HFFc6 (cell line): ENCODE data around the gene TIGD1. TPM values are rescaled to one million over a fixed set of nuclear protein-coding genes. Genes with fewer than 3 reads are reported as not detected.

Source experiments
- DNase-seq: peaks from one replicate; pipeline ENCODE4 v3.0.0-alpha.2; 2018
- H3K27ac Mint-ChIP-seq: 2 replicates; pipeline ENCODE4 v1.8.0; 2020; ENCODE audit warnings: mild to moderate bottlenecking, mixed read lengths
- H3K27me3 Mint-ChIP-seq: 2 replicates; pipeline ENCODE4 v1.8.0; 2021; ENCODE audit warnings: mild to moderate bottlenecking, moderate library complexity, mixed read lengths; ENCODE audit not compliant: insufficient read depth
- H3K36me3 Mint-ChIP-seq: 2 replicates; pipeline ENCODE4 v1.8.0; 2021; ENCODE audit warnings: low read depth, mixed read lengths
- H3K4me1 Mint-ChIP-seq: 2 replicates; pipeline ENCODE4 v1.8.0; 2020; ENCODE audit warnings: low read depth, mixed read lengths
- H3K4me3 Mint-ChIP-seq: 2 replicates; pipeline ENCODE4 v1.8.0; 2020; ENCODE audit warnings: mild to moderate bottlenecking, moderate library complexity, mixed read lengths
- H3K9me3 Mint-ChIP-seq: 2 replicates; pipeline ENCODE4 v1.8.0; 2020; ENCODE audit warnings: mild to moderate bottlenecking, mixed read lengths
- total RNA-seq, 6 experiments: library from RNA; stranded (reverse); fragmentation: NEBNext Ultra II Directional; extraction: Animal tissue kit (Norgen Biotek cat#: 25700); gene quantifications; 2 replicates in 1 of 6; 3 replicates in 5 of 6; pipeline ENCODE4 v1.2.3, GENCODE V29; 2021
- TF ChIP-seq, protein P1 (sequence below): fragments of 200-600 bp; sonication (generic); IDR thresholded peaks from 2 replicates; pipeline ENCODE4 v1.5.0; 2021; ENCODE audit warnings: antibody characterized with exemption, mild to moderate bottlenecking

The TIGD1 gene
- total RNA-seq, 6 experiments from 2014 or later = 2.9 to 3.7 (median 3.1) TPM

DNA sequence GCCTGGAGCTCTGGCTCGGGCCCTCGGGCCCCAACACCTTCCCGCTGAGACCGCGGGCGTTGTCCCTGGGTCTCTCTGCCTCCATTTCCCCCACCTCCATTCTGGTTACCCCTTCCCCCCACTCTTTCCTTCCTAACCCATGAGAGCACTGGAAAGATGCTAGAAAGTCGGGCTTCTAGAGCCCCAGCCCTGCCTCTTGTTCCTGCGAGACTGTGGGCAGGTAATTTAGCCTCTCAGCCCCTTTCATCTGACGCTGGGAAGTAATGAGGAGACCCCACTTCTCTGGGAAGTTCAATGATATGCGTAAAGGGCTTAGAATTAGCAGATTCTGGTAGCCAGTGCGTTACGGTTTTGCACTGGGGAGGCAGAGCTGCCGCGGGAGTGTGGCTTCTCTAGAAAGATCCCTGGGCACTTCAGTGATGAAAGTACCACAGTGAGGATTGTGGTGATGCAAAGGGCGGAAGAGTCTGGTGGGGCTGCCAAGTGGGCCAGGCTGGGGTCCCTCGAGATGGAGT is 46.5 kb downstream of the TIGD1 start:
- H3K27ac Mint-ChIP-seq = no peak overlapping the region
- H3K4me3 Mint-ChIP-seq = no peak overlapping the region
- H3K36me3 Mint-ChIP-seq = no peaks in the 10 kb centered on the region
- H3K9me3 Mint-ChIP-seq = no peaks in the 10 kb centered on the region
- peaks cover 52% of the 10 kb centered on the region for H3K27me3 Mint-ChIP-seq
- no peak for DNase-seq
- TF ChIP-seq, protein P1, sequence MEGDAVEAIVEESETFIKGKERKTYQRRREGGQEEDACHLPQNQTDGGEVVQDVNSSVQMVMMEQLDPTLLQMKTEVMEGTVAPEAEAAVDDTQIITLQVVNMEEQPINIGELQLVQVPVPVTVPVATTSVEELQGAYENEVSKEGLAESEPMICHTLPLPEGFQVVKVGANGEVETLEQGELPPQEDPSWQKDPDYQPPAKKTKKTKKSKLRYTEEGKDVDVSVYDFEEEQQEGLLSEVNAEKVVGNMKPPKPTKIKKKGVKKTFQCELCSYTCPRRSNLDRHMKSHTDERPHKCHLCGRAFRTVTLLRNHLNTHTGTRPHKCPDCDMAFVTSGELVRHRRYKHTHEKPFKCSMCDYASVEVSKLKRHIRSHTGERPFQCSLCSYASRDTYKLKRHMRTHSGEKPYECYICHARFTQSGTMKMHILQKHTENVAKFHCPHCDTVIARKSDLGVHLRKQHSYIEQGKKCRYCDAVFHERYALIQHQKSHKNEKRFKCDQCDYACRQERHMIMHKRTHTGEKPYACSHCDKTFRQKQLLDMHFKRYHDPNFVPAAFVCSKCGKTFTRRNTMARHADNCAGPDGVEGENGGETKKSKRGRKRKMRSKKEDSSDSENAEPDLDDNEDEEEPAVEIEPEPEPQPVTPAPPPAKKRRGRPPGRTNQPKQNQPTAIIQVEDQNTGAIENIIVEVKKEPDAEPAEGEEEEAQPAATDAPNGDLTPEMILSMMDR = no peak
- no peaks in the 10 kb centered on the region for H3K4me1 Mint-ChIP-seq

DNA sequence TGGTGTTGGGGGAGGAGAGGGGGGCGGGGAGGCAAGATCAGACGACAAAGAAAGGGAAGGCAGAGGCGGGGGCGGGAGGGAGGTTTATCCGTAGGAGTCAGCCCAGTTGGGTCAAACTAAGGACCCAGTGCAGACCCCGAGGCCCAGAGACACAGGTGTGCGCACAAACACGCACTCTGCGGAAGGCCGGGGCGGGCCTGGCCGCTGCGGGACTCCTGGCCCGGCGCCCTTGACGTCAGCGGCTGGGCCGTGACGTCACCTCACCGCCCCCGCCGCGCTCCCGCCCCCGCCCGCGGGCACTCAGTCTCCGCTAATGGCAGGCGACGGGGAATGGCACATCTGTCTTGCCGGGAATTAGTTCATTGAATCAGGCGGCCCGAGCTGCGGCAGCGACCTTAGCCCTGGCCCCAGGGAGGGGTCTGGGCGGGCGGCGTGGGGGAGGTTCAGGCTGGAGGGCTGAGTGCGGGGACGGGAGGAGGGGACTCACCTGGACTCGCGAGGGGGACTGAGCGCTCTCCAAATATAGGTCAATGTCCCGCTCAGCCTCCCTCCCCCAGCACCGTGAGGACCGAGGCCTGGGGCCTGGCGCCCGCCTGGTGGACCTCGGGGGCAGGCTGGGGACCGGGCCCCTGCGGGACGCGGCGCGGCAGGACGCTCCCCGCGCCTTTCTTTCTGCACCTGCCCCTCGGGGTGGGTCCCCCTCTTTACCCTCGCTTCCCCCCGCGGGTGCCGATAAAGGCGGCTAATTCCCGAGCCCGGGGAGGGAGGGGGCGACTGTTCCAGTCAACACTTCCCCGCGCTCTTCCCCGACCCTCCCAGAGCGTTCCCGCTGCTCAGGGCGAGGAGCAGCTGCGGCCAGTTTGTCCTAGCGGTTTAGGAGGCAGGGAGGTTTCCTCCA is 47.2 kb downstream of the TIGD1 start:
- Mint-ChIP-seq H3K4me3 (no peak overlapping the region), H3K9me3 (no peaks in the 10 kb centered on the region), H3K27ac (no peak overlapping the region), H3K36me3 (no peaks in the 10 kb centered on the region), H3K4me1 (no peaks in the 10 kb centered on the region), H3K27me3 (peaks cover 57% of the 10 kb centered on the region)
- DNase-seq = no peak
- TF ChIP-seq, protein P1 = no peak

DNA sequence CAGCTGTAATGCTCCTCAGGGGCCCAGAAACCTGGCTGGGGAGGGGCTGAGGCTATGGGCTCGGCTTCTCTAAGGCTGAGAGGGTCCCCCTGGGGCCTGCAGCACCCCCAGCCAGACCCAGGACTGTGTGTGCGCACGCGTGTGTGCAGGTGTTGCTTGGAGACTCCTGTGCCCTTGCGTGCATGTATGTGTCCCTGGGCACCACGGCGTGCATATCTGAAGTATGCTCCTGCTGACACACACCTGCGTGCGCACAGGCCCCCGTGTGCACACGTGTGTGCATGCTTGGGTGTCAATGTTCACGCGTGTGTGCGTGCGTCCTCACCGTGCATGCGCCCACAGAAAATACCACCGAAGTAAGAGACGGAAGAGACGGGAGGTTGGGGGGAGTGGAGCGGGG is 47.8 kb downstream of the TIGD1 start:
- Mint-ChIP-seq H3K9me3 (no peaks in the 10 kb centered on the region), H3K27ac (no peak overlapping the region), H3K36me3 (no peaks in the 10 kb centered on the region), H3K4me1 (no peaks in the 10 kb centered on the region), H3K4me3 (no peak overlapping the region), H3K27me3 (peaks cover 59% of the 10 kb centered on the region)
- DNase-seq = no peak
- TF ChIP-seq, protein P1 = no peak

DNA sequence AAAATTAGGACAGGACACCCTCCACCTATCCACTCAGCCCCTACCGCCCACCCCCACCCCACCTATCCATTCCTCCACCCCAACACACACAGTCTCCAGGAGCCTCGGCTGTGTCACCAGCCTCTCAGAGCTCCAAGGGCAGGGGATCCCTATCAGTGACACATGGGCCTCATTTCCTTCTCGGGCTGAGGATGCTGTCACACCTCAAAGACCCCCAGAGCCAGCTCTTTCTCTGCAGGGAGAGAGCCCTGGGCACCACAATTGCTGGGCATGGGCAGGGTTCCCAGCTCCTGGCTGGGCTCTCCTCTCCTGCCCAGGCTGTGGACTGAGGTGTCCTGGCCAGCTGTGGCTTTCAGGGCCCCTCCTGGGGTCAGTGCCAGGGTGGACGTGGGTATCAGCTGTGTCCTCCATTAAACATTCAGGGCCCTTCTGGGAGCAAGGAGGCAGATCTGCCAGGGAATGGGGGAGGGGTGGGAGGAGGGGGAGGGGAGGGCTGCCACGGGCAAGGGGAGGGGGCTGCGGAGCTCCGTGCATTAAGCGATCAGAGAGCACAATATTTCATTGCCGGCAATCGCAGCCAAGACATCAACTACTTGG is 48.5 kb downstream of the TIGD1 start:
- Mint-ChIP-seq H3K36me3 (no peaks in the 10 kb centered on the region), H3K9me3 (no peaks in the 10 kb centered on the region), H3K4me1 (no peaks in the 10 kb centered on the region), H3K4me3 (no peak overlapping the region), H3K27ac (no peak overlapping the region), H3K27me3 (peaks cover 61% of the 10 kb centered on the region)
- DNase-seq = no peak
- TF ChIP-seq, protein P1 = no peak

GRCh38 chr2:232501331-232501771 is 49.0 kb downstream of the TIGD1 start:
- H3K4me1 Mint-ChIP-seq = no peaks in the 10 kb centered on the region
- TF ChIP-seq, protein P1 = no peak
- H3K4me3 Mint-ChIP-seq = no peak overlapping the region
- no peaks in the 10 kb centered on the region for H3K9me3 Mint-ChIP-seq
- no peak for DNase-seq
- peaks cover 57% of the 10 kb centered on the region for H3K27me3 Mint-ChIP-seq
- H3K36me3 Mint-ChIP-seq = no peaks in the 10 kb centered on the region
- H3K27ac Mint-ChIP-seq = no peak overlapping the region
